Mucosa of rectum (tissue), 2 donors: ENCODE results near the gene ZIC1.

Experiments used
- H3K27ac ChIP-seq, 2 donors: one replicate each; pipeline ENCODE4 v1.7.0; 2013; ENCODE audit warnings: inconsistent platforms in 2 of 2, low read depth in 2 of 2, low read length in 2 of 2
- H3K27me3 ChIP-seq, 2 donors: one replicate each; pipeline ENCODE4 v1.7.0; 2013; ENCODE audit warnings: low read length in 2 of 2; ENCODE audit not compliant: control insufficient read depth in 2 of 2, insufficient read depth in 2 of 2
- H3K36me3 ChIP-seq, 2 donors: one replicate each; pipeline ENCODE4 v1.7.0; 2013; ENCODE audit warnings: low read length in 2 of 2; ENCODE audit not compliant: control insufficient read depth in 2 of 2, insufficient read depth in 2 of 2
- H3K4me1 ChIP-seq, 2 donors: one replicate each; pipeline ENCODE4 v1.7.0; 2013; ENCODE audit warnings: low read length in 2 of 2, mild to moderate bottlenecking in 1 of 2; ENCODE audit not compliant: control insufficient read depth in 2 of 2, insufficient read depth in 2 of 2
- H3K4me3 ChIP-seq, 2 donors: one replicate each; pipeline ENCODE4 v1.7.0; 2013; ENCODE audit warnings: low read length in 2 of 2
- H3K9ac ChIP-seq, 2 donors: one replicate each; pipeline ENCODE4 v1.7.0; 2013; ENCODE audit warnings: low read length in 2 of 2, low read depth in 1 of 2, mild to moderate bottlenecking in 1 of 2
- H3K9me3 ChIP-seq, 2 donors: one replicate each; pipeline ENCODE4 v1.7.0; 2013; ENCODE audit warnings: low read length in 2 of 2; ENCODE audit not compliant: control insufficient read depth in 2 of 2
- donor health status: healthy.
- donor health status: Normal muscosa, but diverticular disease.

Gene ZIC1

DNA sequence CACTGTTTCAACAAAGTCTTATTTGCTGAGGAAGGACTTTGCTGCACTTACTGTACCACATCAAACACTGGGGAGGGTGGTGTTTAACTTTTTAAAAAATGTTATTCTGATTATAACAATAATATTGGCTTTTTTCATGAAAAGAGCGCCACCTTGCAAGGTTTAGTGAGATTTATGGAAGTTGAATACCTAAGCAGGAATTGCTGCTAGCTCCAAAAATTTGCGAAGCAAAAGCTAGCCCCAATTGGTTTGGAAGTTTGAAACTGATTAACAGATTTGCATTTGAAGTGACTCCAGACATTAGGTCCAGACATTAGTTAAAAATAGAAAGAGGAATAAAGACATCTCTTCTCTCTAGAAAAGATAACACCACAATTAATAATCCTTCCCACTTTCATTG is 6.7 kb downstream of the ZIC1 start:
- H3K27me3 ChIP-seq = peaks cover 67 to 70% of the 10 kb centered on the region in 2 donors
- H3K27ac ChIP-seq = no peak overlapping the region

DNA sequence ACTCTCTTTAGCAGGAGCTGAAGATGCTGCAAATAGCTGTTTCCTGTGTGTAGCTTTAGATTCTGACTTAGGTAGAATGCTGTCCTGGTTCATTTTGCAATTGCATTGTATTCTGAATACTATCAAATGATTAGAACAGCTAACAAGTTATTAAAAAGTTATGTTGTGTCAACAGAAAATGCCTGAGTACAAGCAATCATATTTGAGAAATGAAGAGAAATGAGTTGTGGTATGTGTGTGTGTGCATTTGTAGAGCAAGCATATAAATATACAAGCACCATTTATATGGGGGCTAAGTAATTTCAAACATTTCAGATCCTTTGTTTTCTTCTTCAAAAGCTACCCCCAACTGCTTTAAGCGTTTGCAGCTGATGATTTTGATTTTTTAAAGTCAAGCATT is 7.8 kb downstream of the ZIC1 start:
- peaks cover 66 to 68% of the 10 kb centered on the region in 2 donors for H3K27me3 ChIP-seq
- H3K27ac ChIP-seq = no peak overlapping the region
- H3K36me3 ChIP-seq = no peaks in the 10 kb centered on the region
- no peak overlapping the region for H3K9ac ChIP-seq
- peaks cover 4% of the 10 kb centered on the region in 2 donors for H3K4me1 ChIP-seq
- H3K9me3 ChIP-seq = no peaks in the 10 kb centered on the region
- H3K4me3 ChIP-seq = no peak overlapping the region

More for the DNA sequence above, 6.7 kb downstream of the ZIC1 start:
- H3K9ac ChIP-seq = no peak overlapping the region
- H3K9me3 ChIP-seq = no peaks in the 10 kb centered on the region
- H3K36me3 ChIP-seq = no peaks in the 10 kb centered on the region
- H3K4me3 ChIP-seq = no peak overlapping the region
- peaks cover 4% of the 10 kb centered on the region in 2 donors for H3K4me1 ChIP-seq

DNA sequence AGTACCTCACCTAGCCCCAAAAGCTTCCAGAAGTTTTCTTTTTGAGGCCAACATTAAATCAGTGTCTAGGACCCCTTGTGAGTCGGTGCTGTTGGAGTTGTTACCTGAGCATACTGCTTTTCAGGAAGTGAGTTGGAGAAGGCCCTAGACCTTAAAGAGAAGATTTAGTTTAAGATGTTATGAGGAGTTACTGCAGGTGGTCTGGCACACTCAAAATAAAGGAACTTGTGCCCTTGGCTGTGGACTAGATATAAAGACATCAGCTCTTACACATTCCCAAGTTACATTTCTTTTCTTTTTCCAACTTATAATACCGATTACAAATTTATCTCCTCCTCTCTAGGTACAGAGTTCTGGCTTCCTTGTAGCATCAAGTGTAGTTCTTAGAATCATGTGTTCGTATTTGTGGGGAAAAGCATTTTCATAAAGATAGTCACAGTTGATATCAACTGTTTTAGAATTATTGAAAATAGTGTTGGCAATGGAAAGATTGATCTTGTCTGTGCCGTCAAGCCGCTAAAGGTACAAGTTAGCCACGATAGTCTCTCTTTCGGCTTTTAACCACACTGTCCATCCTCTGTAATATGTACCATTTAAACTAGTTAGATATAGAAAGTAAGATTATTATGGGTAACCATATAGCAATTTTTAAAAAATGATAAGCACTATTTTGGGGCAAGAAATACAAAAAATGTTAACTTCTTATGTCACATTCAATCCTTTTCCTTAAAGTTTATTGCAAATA is 8.6 kb downstream of the ZIC1 start:
- Histone ChIP-seq H3K4me3 (no peak overlapping the region), H3K27me3 (peaks cover 67 to 71% of the 10 kb centered on the region in 2 donors), H3K36me3 (no peaks in the 10 kb centered on the region), H3K9ac (no peak overlapping the region), H3K27ac (no peak overlapping the region), H3K4me1 (peaks cover 4% of the 10 kb centered on the region in 2 donors), H3K9me3 (no peaks in the 10 kb centered on the region)

DNA sequence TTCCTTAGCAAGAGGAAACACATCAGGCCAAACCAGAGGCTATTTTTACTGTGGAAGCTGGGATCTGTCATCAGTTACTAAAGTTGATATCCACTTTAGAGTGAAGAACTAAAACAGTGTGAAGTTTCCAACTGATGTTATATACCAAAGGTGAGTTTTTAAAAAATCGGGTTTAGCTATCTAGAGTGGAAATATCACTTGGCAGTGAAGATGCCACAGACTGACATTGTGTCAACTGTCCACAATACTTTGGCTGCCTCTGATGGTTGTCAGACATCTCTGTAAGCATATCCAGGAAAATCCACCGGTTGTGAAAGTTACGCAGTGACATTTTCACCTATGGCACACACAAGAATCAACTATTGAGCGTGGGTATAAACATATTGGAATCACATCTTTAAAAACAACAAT is 9.2 kb downstream of the ZIC1 start:
- Histone ChIP-seq H3K4me1 (peaks cover under 1 to 4% of the 10 kb centered on the region in 2 donors), H3K36me3 (no peaks in the 10 kb centered on the region), H3K27ac (no peak overlapping the region), H3K9me3 (no peaks in the 10 kb centered on the region), H3K27me3 (peaks cover 67 to 71% of the 10 kb centered on the region in 2 donors), H3K9ac (no peak overlapping the region), H3K4me3 (no peak overlapping the region)

DNA sequence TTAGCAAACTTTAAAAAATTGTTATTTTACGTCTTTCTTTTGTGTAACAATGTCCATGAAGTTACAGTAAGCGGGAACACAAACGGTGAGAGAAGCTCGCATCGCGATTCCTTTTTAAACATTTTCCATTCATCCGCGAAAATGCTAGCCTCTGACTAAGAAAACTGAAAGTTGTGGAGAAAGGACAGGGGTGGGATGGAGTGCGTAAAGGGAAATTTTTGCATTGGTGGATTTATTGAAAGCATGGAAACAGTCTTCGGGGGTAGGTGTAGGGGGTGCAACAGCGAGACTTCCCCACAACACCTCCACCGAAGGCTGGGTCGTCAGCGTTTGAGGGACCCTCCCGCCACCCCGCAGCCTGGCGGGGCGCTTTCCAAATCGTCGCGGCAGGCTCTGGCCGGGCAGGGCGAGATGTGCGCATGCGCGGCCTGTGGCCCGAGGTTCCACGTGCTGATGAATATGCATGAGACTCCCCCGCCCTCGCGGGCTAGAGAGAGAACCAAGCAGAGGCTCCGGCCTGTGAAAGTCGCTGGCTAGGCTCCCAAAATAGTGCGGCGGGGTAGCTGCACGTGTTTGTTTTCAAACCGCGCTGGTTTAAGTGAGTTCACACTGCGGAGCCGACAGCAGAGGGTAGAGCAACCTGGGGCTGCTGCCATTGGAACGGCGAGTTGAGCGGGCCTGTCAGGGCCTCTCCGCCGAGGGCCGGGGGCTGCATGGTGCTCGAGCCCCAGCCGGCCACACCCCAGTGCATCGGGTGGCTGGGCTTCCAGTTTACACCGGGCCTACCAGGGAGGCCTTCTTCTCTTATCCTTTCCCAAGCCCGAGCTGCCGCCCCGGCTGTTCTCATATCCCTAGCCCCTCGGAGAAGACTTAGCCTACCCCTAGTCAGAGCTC is 9.9 kb downstream of the ZIC1 start:
- H3K9ac ChIP-seq = no peak overlapping the region
- H3K36me3 ChIP-seq = no peaks in the 10 kb centered on the region
- H3K27ac ChIP-seq = no peak overlapping the region
- H3K4me3 ChIP-seq = peak overlapping the region; percentile 9 to 20
- no peaks in the 10 kb centered on the region for H3K9me3 ChIP-seq
- peaks cover 69 to 71% of the 10 kb centered on the region in 2 donors for H3K27me3 ChIP-seq
- peaks cover 0 to 4% of the 10 kb centered on the region in 2 donors for H3K4me1 ChIP-seq

DNA sequence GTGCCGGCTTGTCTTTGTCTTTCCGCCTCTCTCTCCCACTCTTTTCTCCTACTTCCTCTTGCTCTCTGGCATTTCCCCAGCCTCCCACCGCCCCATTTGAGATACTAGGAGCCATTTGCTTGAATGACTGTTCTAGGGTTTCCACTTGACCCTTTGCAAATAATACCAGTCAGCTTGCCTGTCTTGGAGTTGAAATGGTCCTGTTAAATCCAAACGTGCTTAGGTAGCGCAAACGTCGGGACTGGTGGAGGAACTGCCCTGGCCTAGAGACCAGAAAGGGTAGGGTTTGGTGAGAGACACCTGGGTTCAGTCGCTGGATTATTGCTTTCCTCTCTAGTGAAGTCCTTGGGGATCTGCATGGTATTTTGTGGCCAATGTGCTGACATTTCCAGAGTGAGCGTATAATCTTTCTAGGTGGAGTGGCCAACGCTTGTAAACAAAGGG is 10.6 kb downstream of the ZIC1 start:
- peaks cover 0 to 4% of the 10 kb centered on the region in 2 donors for H3K4me1 ChIP-seq
- H3K4me3 ChIP-seq = no peak overlapping the region
- no peaks in the 10 kb centered on the region for H3K36me3 ChIP-seq
- H3K9me3 ChIP-seq = no peaks in the 10 kb centered on the region
- H3K27ac ChIP-seq = no peak overlapping the region
- no peak overlapping the region for H3K9ac ChIP-seq
- peaks cover 70 to 72% of the 10 kb centered on the region in 2 donors for H3K27me3 ChIP-seq

DNA sequence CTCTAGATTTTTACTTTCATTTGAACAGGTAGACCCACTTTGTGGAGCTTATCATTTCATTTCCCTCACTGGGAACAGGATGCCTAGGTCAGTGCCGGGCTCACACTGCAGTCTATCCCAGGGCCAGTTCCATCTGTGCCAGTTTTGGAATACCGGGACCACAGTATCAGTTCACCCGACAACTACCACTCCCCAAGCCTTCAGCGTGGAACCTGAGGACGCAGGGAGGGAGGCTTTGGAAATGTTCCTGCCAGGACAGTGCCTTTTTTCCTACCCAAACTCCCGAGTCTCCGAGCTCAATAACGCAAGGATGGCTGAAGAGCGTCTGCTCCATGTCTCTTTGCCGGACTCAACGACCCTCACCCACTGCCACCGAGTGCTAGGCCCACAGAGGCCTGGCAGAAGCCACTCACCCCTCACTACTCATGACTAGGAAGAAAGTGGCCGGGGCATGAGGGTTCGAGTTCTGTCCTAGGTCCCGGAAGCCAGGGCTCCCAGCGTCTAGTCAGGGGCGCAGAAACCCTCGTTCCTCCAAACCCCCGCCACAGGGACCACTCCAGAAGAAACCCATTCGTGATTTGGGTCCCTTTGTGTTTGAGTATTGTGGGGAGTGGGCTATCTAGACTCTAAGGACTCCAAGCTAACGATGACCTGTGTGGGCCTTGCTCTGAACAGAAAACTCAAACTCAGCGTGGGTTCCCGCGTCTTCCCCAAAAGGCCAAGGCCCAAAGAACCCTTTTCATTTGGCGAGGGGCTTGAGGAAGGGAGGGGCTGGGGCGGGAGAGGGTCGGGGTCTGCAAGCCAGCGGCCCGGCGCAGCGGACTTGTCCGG is 11.4 kb downstream of the ZIC1 start:
- Histone ChIP-seq H3K36me3 (no peaks in the 10 kb centered on the region), H3K4me1 (peaks cover 0 to 4% of the 10 kb centered on the region in 2 donors), H3K9me3 (no peaks in the 10 kb centered on the region), H3K27me3 (peaks cover 71% of the 10 kb centered on the region in 2 donors), H3K9ac (no peak overlapping the region), H3K4me3 (no peak overlapping the region), H3K27ac (no peak overlapping the region)

DNA sequence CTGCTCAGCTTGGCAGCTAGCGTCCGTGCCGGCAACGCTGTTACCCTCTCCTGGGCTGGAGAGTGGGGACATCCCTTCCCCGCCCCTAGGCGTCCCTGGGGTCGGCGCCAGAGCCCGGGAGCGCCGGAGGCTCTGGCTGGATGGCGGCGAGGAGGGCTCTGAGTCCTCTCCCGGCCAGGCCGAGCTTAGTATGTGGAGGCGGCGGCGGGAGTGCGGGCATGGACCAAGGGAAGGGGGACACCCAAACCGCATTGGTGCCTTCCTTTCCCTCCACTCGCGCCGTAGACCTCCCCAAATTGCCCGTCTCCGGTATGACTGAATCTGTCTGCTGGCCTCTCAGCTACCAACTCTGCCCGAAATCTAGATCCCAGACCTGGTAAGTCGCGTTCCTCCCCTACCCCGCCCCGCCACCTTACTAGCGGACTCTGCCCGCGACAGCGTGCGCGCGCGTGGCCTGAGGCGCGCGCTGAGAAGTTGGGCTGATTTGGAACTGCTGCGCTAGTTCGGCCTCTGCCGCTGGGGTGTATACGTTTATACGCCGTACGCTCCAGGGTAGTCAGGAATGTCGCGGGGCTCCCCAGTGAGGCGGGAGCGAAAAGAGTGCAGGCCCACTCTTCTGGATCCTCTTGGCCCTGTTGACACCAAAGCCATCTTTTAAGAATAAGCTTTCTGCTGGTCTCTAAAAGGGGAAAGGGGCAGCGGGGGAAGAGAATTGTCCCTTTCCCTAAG is 12.2 kb downstream of the ZIC1 start:
- peaks cover 68 to 71% of the 10 kb centered on the region in 2 donors for H3K27me3 ChIP-seq
- no peaks in the 10 kb centered on the region for H3K9me3 ChIP-seq
- no peak overlapping the region for H3K9ac ChIP-seq
- no peak overlapping the region for H3K4me3 ChIP-seq
- H3K36me3 ChIP-seq = no peaks in the 10 kb centered on the region
- H3K4me1 ChIP-seq = peaks cover 0 to 4% of the 10 kb centered on the region in 2 donors
- no peak overlapping the region for H3K27ac ChIP-seq

DNA sequence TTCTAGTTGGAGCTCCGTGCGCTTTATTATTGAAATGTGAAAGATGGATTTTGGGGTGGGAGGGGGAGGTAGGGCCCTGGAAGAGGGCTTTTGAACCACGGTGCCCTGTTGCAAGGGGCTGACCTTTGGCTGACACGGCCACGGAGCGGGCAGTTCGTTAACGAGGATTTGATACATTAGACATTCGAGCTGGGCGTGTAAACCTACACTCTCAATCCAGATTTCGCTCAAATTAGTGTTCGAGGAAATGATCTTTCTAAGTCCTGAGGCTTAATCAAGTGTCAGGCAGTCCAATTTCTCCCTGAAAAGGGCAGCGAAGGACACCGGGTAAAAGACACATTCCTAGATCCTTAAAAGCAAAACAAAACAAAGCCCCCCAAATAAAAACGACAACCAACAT is 13.0 kb downstream of the ZIC1 start:
- H3K27ac ChIP-seq = no peak overlapping the region
- H3K4me1 ChIP-seq = peaks cover 0 to 4% of the 10 kb centered on the region in 2 donors
- H3K4me3 ChIP-seq = no peak overlapping the region
- H3K9ac ChIP-seq = no peak overlapping the region
- H3K36me3 ChIP-seq = no peaks in the 10 kb centered on the region
- H3K27me3 ChIP-seq = peaks cover 67 to 68% of the 10 kb centered on the region in 2 donors
- H3K9me3 ChIP-seq = no peaks in the 10 kb centered on the region
